Panc1 (cell line): ENCODE measurements around the gene SYNGR4. TPM values are rescaled to one million over a fixed set of nuclear protein-coding genes. Genes with fewer than 3 reads are reported as not detected.
A peak's percentile ranks its signal among the peaks of the same experiment; 100 is the strongest.

Experiments used
- ATAC-seq: fragments of 200-7000 bp; cut with Tn5 transposase; 2 replicates; pipeline ENCODE4 v1.9.1; 2020; ENCODE audit warnings: mild to moderate bottlenecking, moderate library complexity
- BruUV-seq: library from RNA; stranded (reverse); fragments of 400-500 nt; replicated peaks from 2 replicates; lab custom pipeline; 2021; lab: Mats Ljungman, UMichigan
- CTCF ChIA-PET: fragments of 300-600 bp; sonication (Branson Sonifier 250); formaldehyde crosslinking; loops from one replicate; lab custom pipeline; 2022; ENCODE audit warnings: antibody characterized with exemption; lab: Charles Lee
- POLR2A ChIA-PET: fragments of 300-600 bp; sonication (Branson Sonifier 250); formaldehyde crosslinking; loops from one replicate; lab custom pipeline; 2022; ENCODE audit warnings: antibody characterized with exemption; lab: Charles Lee
- DNase-seq: peaks from one replicate; pipeline ENCODE4 v3.0.0-alpha.2; 2010; ENCODE audit warnings: low read depth, low spot score
- H3K27ac ChIP-seq: 2 replicates; pipeline ENCODE4 v1.5.1; 2011; ENCODE audit warnings: mild to moderate bottlenecking, low read length, inconsistent platforms
- H3K27me3 ChIP-seq: fragments of 200-500 bp; sonication (Bioruptor generic); 2 replicates; pipeline ENCODE4 v1.6.0; 2014; ENCODE audit warnings: low read length, inconsistent platforms; ENCODE audit not compliant: control insufficient read depth, insufficient read depth
- H3K36me3 ChIP-seq: fragments of 200-500 bp; sonication (Bioruptor generic); 2 replicates; pipeline ENCODE4 v1.5.1; 2014; ENCODE audit warnings: inconsistent platforms, mild to moderate bottlenecking, low read length, moderate library complexity; ENCODE audit not compliant: control insufficient read depth, insufficient read depth
- H3K4me1 ChIP-seq: 2 replicates; pipeline ENCODE4 v1.5.1; 2011; ENCODE audit warnings: inconsistent platforms, mild to moderate bottlenecking, low read length, moderate library complexity; ENCODE audit not compliant: control insufficient read depth, insufficient read depth
- H3K4me3 ChIP-seq, 2 experiments: 2 replicates each; pipeline ENCODE4 v1.5.1; 2011 to 2012; ENCODE audit warnings: low read depth in 2 of 2, low read length in 2 of 2, mild to moderate bottlenecking in 2 of 2, inconsistent platforms in 1 of 2, moderate library complexity in 1 of 2
- H3K9me3 ChIP-seq: fragments of 200-500 bp; sonication (Bioruptor generic); 2 replicates; pipeline ENCODE4 v1.5.1; 2014; ENCODE audit warnings: low read depth, mild to moderate bottlenecking, inconsistent platforms, low read length, moderate library complexity; ENCODE audit not compliant: control insufficient read depth, insufficient read depth
- POLR2AphosphoS5 ChIP-seq: IDR thresholded peaks from 2 replicates; pipeline ENCODE4 v1.6.1; 2012; ENCODE audit warnings: mild to moderate bottlenecking, low read depth, low read length, moderate library complexity
- REST ChIP-seq, 2 experiments: IDR thresholded peaks; 2 replicates each; pipeline ENCODE4 v1.6.1; 2011 to 2012; ENCODE audit warnings: low read depth in 2 of 2, control low read depth in 1 of 2, low read length in 1 of 2, mild to moderate bottlenecking in 1 of 2, moderate library complexity in 1 of 2; ENCODE audit not compliant: insufficient read depth in 1 of 2
- SIN3A ChIP-seq: IDR thresholded peaks from 2 replicates; pipeline ENCODE4 v1.6.1; 2012; ENCODE audit warnings: low read depth, mild to moderate bottlenecking, low read length, moderate library complexity, borderline replicate concordance; ENCODE audit not compliant: insufficient read depth
- TCF7L2 ChIP-seq: IDR thresholded peaks from 2 replicates; pipeline ENCODE4 v1.6.1; 2011; ENCODE audit warnings: mild to moderate bottlenecking, low read depth, low read length, inconsistent platforms
- in situ Hi-C: cut with HindIII; loops from 2 replicates; pipeline ENCODE4 v1.10.0; 2016; ENCODE audit warnings: low sequenced_read_pairs, low pct_unique_long_range_greater_than_20kb
- intact Hi-C: fragments of 100-400 bp; cut with micrococcal nuclease; formaldehyde crosslinking; loops from one replicate; pipeline ENCODE4 v1.10.0; 2022; ENCODE audit not compliant: unreplicated experiment
- total RNA-seq: library from RNA; stranded (reverse); gene quantifications from one replicate; pipeline ENCODE4 v1.2.1, GENCODE V29; 2021; ENCODE audit not compliant: unreplicated experiment
- TF ChIP-seq, protein P1 (sequence below): fragments of 450-650 bp; IDR thresholded peaks from 2 replicates; pipeline ENCODE4 v1.5.1; 2017; ENCODE audit warnings: mild to moderate bottlenecking

SYNGR4 gene
- total RNA-seq, 1 experiment from 2014 or later: 0.39 TPM

DNA sequence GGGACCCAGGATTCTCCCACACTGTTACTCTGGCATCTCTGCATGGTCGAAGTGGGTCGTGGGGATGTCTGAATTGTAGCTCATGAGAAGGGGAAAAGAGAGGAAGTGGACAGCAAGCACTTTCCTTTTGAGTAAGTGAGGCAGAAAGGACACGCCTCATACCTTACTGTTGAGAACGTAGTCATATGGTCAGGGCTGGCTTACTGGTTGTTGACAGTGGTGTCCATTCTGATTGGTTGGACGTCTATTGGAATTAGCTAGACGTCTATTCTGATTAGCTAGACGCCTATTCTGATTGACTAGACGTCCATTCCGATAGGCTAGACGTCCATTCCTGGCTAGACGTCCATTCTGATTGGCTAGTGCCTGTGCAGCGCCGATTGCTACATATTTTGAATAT is 41.7 kb downstream of the SYNGR4 start:
- ChIA-PET POLR2A (no interaction called here), CTCF (no interaction called here)
- H3K27ac ChIP-seq: no peak overlapping the region
- H3K9me3 ChIP-seq: no peaks in the 10 kb centered on the region
- no peak for ATAC-seq
- no peaks in the 10 kb centered on the region for H3K27me3 ChIP-seq
- intact Hi-C loops (no loop called here), in situ Hi-C loops (no loop called here)
- H3K4me1 ChIP-seq: no peaks in the 10 kb centered on the region
- BruUV-seq: no TSS peak
- no peak overlapping the region for H3K4me3 ChIP-seq
- TF ChIP-seq SIN3A (no peak), REST (IDR thresholded peaks at IDR 0.05; ENCODE audit: insufficient read depth in 1 of 2, low read depth in 2 of 2, low read length in 1 of 2) (no peak), TCF7L2 (no peak), POLR2AphosphoS5 (no peak)
- TF ChIP-seq, protein P1, sequence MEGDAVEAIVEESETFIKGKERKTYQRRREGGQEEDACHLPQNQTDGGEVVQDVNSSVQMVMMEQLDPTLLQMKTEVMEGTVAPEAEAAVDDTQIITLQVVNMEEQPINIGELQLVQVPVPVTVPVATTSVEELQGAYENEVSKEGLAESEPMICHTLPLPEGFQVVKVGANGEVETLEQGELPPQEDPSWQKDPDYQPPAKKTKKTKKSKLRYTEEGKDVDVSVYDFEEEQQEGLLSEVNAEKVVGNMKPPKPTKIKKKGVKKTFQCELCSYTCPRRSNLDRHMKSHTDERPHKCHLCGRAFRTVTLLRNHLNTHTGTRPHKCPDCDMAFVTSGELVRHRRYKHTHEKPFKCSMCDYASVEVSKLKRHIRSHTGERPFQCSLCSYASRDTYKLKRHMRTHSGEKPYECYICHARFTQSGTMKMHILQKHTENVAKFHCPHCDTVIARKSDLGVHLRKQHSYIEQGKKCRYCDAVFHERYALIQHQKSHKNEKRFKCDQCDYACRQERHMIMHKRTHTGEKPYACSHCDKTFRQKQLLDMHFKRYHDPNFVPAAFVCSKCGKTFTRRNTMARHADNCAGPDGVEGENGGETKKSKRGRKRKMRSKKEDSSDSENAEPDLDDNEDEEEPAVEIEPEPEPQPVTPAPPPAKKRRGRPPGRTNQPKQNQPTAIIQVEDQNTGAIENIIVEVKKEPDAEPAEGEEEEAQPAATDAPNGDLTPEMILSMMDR: no peak
- DNase-seq: no peak
- H3K36me3 ChIP-seq: no peaks in the 10 kb centered on the region

DNA sequence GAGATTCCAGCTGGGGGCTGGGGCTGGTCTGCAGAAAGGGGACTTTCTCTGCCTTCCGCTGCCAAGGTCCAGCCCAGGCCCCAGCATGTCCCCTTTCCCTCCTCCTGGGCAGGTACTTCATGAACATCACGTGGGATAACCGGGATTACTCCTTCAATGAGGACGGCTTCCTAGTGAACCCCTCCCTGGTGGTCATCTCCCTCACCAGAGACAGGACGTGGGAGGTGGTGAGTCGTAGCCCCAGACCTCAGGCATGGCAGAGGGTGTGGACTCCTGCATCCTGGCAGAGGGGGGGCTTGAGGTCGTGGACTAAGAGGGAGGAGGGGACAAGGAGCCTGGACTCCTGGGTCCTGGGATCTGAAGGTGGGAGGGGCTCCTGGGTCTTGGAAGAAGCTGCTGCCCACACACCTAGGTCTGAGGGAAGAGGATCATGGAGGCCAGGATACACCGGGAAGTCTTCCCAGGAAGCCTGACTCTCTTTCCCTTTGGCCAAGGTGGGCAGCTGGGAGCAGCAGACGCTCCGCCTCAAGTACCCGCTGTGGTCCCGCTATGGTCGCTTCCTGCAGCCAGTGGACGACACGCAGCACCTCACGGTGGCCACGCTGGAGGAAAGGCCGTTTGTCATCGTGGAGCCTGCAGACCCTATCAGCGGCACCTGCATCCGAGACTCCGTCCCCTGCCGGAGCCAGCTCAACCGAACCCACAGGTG is 49.9 kb downstream of the SYNGR4 start:
- TF ChIP-seq SIN3A (no peak), POLR2AphosphoS5 (no peak)
- Histone ChIP-seq H3K36me3 (no peaks in the 10 kb centered on the region), H3K4me3 (no peak overlapping the region), H3K9me3 (no peaks in the 10 kb centered on the region), H3K27ac (no peak overlapping the region), H3K4me1 (no peaks in the 10 kb centered on the region), H3K27me3 (no peaks in the 10 kb centered on the region)
- no TSS peak for BruUV-seq
- CTCF ChIA-PET: no interaction called here
- POLR2A ChIA-PET: no interaction called here
- in situ Hi-C loops: no loop called here
- DNase-seq: no peak
- peak; percentile 24; the same call in 1 of the 2 replicates for ATAC-seq
- intact Hi-C loops: no loop called here

DNA sequence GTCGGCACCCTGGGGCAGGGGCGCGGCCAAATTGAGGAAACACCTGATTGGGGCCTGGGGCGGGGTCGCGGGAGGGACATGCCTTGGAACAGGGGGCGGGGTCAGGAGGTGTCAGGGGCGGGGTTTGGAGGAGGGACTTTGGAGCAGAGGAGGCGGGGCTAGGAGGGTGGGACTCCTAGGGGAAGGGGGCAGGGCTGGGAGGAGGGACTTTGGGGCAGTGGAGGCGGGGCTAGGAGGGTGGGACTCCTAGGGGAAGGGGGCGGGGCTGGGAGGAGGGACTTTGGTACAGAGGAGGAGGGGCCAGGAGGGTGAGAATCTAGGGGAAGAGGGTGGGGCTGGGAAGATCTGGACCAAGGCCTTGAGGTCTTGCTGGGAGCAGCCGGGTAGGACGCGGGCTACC is 51.2 kb downstream of the SYNGR4 start:
- POLR2A ChIA-PET: no interaction called here

More for the DNA sequence above, 51.2 kb downstream of the SYNGR4 start:
- H3K4me1 ChIP-seq: no peaks in the 10 kb centered on the region
- BruUV-seq: no TSS peak
- DNase-seq (no peak), ATAC-seq (peak; percentile 64)
- H3K27ac ChIP-seq: no peak overlapping the region
- no peak overlapping the region for H3K4me3 ChIP-seq
- H3K36me3 ChIP-seq: no peaks in the 10 kb centered on the region
- CTCF ChIA-PET: no interaction called here
- intact Hi-C loops: no loop called here
- no peak for TF ChIP-seq REST (IDR thresholded peaks at IDR 0.05; ENCODE audit: insufficient read depth in 1 of 2, low read depth in 2 of 2, low read length in 1 of 2)
- no peak for TF ChIP-seq SIN3A
- TF ChIP-seq TCF7L2: no peak
- TF ChIP-seq, protein P1: no peak
- TF ChIP-seq POLR2AphosphoS5: no peak
- in situ Hi-C loops: no loop called here
- no peaks in the 10 kb centered on the region for H3K27me3 ChIP-seq
- no peaks in the 10 kb centered on the region for H3K9me3 ChIP-seq
